Activated CD4-positive, CD25-positive, alpha-beta regulatory T cell (primary cell): ENCODE data around the gene TENT4A.

Experiments
- DNase-seq, 4 experiments: peaks; one replicate each; lab custom pipeline; 2025; lab: John Stamatoyannopoulos, UW

Gene TENT4A

GRCh38 chr5:6803981-6804550 is 90.8 kb downstream of the TENT4A start:
- DNase-seq, result no peak

GRCh38 chr5:6804766-6805501 is 91.7 kb downstream of the TENT4A start:
- DNase-seq, result no peak

GRCh38 chr5:6805841-6806240 is 92.6 kb downstream of the TENT4A start:
- DNase-seq, result no peak
